Lower lobe of right lung (tissue), 2 donors: ENCODE measurements around the gene HID1. TPM values are rescaled to one million over a fixed set of nuclear protein-coding genes. Genes with fewer than 3 reads are reported as not detected.
A peak's percentile ranks its signal among the peaks of the same experiment; 100 is the strongest.

ENCODE experiments used
- ATAC-seq, 2 donors: fragments of 200-7000 bp; cut with Tn5 transposase; one replicate each; pipeline ENCODE4 v1.9.1; 2020 to 2022; ENCODE audit warnings: mild to moderate bottlenecking in 2 of 2, moderate library complexity in 2 of 2
- DNase-seq: peaks from one replicate; pipeline ENCODE4 v3.0.0-alpha.2; 2020
- H3K27ac ChIP-seq: fragments of 200-600 bp; one replicate; pipeline ENCODE4 v1.8.0; 2022
- H3K27me3 ChIP-seq: fragments of 200-600 bp; one replicate; pipeline ENCODE4 v1.8.0; 2022; ENCODE audit warnings: low read depth
- H3K36me3 ChIP-seq: fragments of 200-600 bp; one replicate; pipeline ENCODE4 v1.8.0; 2022; ENCODE audit warnings: mild to moderate bottlenecking
- H3K4me1 ChIP-seq: fragments of 200-600 bp; one replicate; pipeline ENCODE4 v1.8.0; 2022
- H3K4me3 ChIP-seq: fragments of 200-600 bp; one replicate; pipeline ENCODE4 v1.8.0; 2022; ENCODE audit warnings: mild to moderate bottlenecking
- H3K9me3 ChIP-seq: fragments of 200-600 bp; one replicate; pipeline ENCODE4 v1.8.0; 2022
- CTCF ChIP-seq: fragments of 200-600 bp; IDR thresholded peaks from one replicate; pipeline ENCODE4 v1.8.0; 2022; ENCODE audit warnings: antibody characterized with exemption, mild to moderate bottlenecking
- intact Hi-C: fragments of 100-400 bp; cut with DNase I; formaldehyde crosslinking; loops from one replicate; pipeline ENCODE4 v1.11.0; 2022
- total RNA-seq: library from RNA; stranded (reverse); fragmentation: NEBNext Ultra II Directional; extraction: Animal tissue kit (Norgen Biotek cat#: 25700); gene quantifications from one replicate; pipeline ENCODE4 v1.2.1, GENCODE V29; 2021
- donor health status: DM: no; HTN: yes; CAD: no; lungs with severe emphysema.

Gene HID1
- total RNA-seq, 1 donor from 2014 or later, result 28.6 TPM

- no peaks in the 10 kb centered on the region for H3K27me3 ChIP-seq
- ATAC-seq, result no peak
- peak overlapping the region; percentile 83 for H3K4me3 ChIP-seq
- H3K36me3 ChIP-seq, result peaks cover 19% of the 10 kb centered on the region
- peaks cover 22% of the 10 kb centered on the region for H3K4me1 ChIP-seq
- DNase-seq, result no peak
- no peaks in the 10 kb centered on the region for H3K9me3 ChIP-seq
- peak overlapping the region; percentile 91 for H3K27ac ChIP-seq
- intact Hi-C loops, result no loop called here
- TF ChIP-seq CTCF, result no peak
These were observed 40.6 kb upstream of the HID1 start for GRCh38 chr17:75013092-75013559.

DNA sequence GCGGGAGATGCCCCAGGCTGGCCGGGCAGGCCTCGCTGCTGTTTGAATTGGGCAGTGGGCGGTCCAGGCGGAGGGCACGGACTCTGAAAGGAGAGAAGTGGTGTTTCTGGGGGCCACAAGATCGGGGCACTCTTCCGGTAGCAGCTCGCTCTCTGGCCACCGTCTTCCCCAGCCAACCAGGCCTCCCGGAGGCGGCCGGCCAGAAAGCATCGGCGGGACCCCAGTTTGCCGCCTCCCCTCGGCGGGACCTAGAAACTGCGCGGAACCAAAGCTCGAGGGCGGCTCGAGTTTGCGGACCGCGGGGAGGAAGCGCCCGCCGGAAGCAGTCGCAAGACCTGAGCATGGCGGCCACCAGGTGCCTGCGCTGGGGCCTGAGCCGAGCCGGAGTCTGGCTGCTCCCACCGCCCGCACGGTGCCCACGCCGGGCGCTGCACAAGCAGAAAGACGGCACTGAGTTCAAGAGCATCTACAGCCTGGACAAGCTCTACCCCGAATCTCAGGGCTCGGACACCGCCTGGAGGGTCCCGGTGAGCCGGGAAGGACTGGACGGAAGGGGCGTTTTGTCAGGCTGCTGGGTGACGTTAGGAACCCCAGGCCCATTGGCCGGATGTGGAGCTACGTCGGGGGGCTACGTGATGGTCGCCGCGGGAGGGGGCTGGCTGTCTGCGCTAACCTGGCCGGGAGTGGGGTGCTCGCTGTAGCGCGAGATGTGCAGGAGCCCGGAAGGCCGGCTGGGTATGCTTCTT lies 40.0 kb upstream of the HID1 start, which contains the start of gene MRPL58:
Gene MRPL58 (plus strand): TSS at position 325 of the 746 bp plus-strand sequence. CDS start 17 bp downstream, at position 342.
- intact Hi-C loops, result no loop called here
- ATAC-seq (peak; percentile 97 to 98), DNase-seq (peak; percentile 90)
- Histone ChIP-seq H3K4me1 (peaks cover 22% of the 10 kb centered on the region), H3K27me3 (no peaks in the 10 kb centered on the region), H3K9me3 (no peaks in the 10 kb centered on the region), H3K4me3 (peak within 1 kb of the TSS; percentile 83), H3K27ac (peak within 1 kb of the TSS; percentile 91), H3K36me3 (peaks cover 14% of the 10 kb centered on the region)
- TF ChIP-seq CTCF, result peak; percentile 66

- Histone ChIP-seq H3K4me3 (peak overlapping the region; percentile 83), H3K4me1 (peaks cover 22% of the 10 kb centered on the region), H3K27ac (peak overlapping the region; percentile 91), H3K36me3 (peaks cover 9% of the 10 kb centered on the region), H3K9me3 (no peaks in the 10 kb centered on the region), H3K27me3 (no peaks in the 10 kb centered on the region)
- DNase-seq (no peak), ATAC-seq (no peak)
- intact Hi-C loops, result no loop called here
- TF ChIP-seq CTCF, result no peak
These were observed 39.5 kb upstream of the HID1 start for GRCh38 chr17:75012096-75012345.

DNA sequence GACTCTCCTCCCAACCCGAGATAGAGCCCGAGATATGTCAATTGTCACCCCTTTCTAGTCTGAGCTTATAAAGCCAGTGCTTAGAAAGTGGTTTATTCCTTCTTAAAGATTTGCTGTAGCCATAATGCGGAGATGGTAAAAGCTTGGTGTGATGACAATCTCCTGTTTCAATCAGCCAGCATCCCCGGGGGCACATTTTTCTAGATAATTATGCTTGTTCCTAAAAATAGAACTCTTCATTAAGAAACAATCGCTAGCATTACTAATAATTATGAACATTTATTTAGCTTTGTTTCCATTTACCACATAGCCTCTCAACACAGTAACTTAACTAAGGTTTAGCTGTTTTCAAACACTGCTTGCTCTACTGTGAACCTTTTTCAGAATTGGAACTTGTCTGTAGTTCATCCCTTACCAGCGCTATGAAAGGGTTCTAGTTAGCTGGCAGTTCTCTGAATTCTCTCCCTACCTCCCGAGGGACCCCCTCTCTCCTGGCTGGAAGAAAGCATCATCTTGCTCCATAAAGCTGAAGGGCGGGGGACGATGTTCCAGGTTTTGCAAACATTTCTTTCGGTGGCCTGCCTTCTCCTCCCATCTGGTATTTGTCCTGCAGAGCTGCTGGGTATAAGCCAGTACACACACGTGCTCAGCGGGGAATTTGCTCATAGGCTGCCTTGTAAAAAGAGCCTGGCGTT lies 39.0 kb upstream of the HID1 start:
- no peaks in the 10 kb centered on the region for H3K9me3 ChIP-seq
- TF ChIP-seq CTCF, result no peak
- ATAC-seq, result peak; percentile 62 to 77
- no peak for DNase-seq
- H3K27me3 ChIP-seq, result no peaks in the 10 kb centered on the region
- H3K4me3 ChIP-seq, result peak overlapping the region; percentile 83
- H3K36me3 ChIP-seq, result peaks cover 4% of the 10 kb centered on the region
- peaks cover 22% of the 10 kb centered on the region for H3K4me1 ChIP-seq
- intact Hi-C loops, result no loop called here
- H3K27ac ChIP-seq, result peak overlapping the region; percentile 91

DNA sequence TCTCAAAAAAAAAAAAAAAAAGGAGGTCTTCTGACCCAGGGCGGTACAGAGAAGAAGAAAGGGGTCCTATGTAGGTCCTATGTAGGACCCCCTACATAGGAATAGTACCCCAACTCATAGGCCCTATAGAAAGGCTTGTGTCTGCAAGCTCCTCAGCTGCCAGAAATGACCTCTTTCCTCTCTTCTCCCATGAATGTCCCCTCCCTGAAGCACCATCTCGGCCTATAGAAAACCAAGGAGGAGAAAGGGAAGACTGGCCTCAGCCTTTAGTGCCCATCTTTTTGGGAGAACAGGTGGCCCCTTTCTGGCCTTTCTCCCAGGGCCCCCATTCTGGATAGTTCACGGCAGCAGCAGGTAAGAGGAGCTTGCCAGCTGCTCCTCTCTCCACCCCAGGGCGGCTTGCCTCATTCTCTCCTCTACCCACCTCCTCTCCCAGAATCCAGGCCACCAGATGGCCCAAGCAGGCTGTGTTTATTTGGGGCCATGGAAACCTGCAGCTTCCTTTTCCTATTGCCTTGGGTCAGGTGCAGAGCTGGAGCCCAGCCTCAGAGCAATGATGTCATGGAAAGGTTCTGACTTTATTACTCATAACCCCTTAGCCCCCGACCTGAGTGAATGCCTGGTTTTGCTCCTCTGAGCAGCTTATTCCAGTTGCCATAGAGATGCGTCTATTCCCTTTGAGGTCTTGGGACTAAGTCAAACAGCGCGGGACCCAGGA lies 38.3 kb upstream of the HID1 start:
- no peak for ATAC-seq
- intact Hi-C loops, result no loop called here
- no peak overlapping the region for H3K4me3 ChIP-seq
- peak overlapping the region; percentile 91 for H3K27ac ChIP-seq
- H3K4me1 ChIP-seq, result peaks cover 22% of the 10 kb centered on the region
- TF ChIP-seq CTCF, result no peak
- DNase-seq, result no peak
- H3K9me3 ChIP-seq, result no peaks in the 10 kb centered on the region
- no peaks in the 10 kb centered on the region for H3K27me3 ChIP-seq
- H3K36me3 ChIP-seq, result no peaks in the 10 kb centered on the region
